ENCODE results near the gene TPRG1. TPM values are rescaled to one million over a fixed set of nuclear protein-coding genes. Genes with fewer than 3 reads are reported as not detected.

Gene TPRG1
- total and polyA plus RNA-seq, 2 donors (not counting 1 experiment from before 2014, with no cell fraction given) = 0.21 to 0.39 TPM

DNA sequence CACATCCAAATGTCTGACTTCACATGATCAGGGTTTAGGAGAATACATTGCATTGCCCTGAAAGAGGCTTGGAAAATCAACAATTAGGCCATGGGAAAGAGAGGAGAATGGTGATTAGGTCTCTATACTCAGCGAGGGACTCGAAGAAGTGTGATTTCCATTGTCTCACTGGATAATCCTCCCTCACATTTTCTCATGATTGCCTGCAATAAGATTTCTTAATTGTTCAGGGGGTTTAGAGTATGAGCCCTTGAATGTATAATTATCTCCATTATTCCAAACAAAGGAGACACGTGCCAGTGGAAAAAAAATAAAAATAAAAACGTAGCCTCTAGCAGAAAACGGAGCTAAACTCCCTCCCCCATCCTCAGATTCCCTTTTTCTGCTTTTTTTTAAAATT is 173.2 kb downstream of the TPRG1 start:
- H3K4me3 Mint-ChIP-seq = no peak overlapping the region
- ChIA-PET POLR2A (no interaction called here), CTCF (no interaction called here)
- Histone ChIP-seq H3K9me3 (ENCODE audit: control extremely low read depth in 1 of 3, control insufficient read depth in 2 of 3, insufficient read depth in 1 of 3, low read length in 2 of 3) (no peaks in the 10 kb centered on the region), H3K4me3 (ENCODE audit: control extremely low read depth in 1 of 5, extremely low read depth in 1 of 5, insufficient read depth in 1 of 5, low read depth in 2 of 5, low read length in 4 of 5) (no peak overlapping the region), H3K27ac (ENCODE audit: low read length in 2 of 2) (no peak overlapping the region), H2AFZ (ENCODE audit: insufficient read depth, low read depth, low read length, poor library complexity, severe bottlenecking) (no peak overlapping the region), H3K36me3 (replicated peaks in 1 of 2; ENCODE audit: control extremely low read depth in 1 of 2, control insufficient read depth in 1 of 2, extremely low read depth in 1 of 2, insufficient read depth in 2 of 2, low read length in 1 of 2) (no peaks in the 10 kb centered on the region), H3K4me1 (ENCODE audit: control insufficient read depth in 2 of 2, insufficient read depth in 2 of 2, low read length in 2 of 2) (no peaks in the 10 kb centered on the region), H3K4me2 (replicated peaks; ENCODE audit: low read depth, low read length, poor library complexity, severe bottlenecking) (no peak overlapping the region), H3K9ac (ENCODE audit: low read length) (no peak overlapping the region), H3K27me3 (replicated peaks in 1 of 4; ENCODE audit: control extremely low read depth in 1 of 4, control insufficient read depth in 3 of 4, insufficient read depth in 4 of 4, low read length in 3 of 4) (no peaks in the 10 kb centered on the region), H4K20me1 (ENCODE audit: control insufficient read depth, insufficient read depth, low read length, poor library complexity, severe bottlenecking) (no peaks in the 10 kb centered on the region), H3K79me2 (ENCODE audit: control insufficient read depth, insufficient read depth, low read length) (no peaks in the 10 kb centered on the region)
- H3K9me3 Mint-ChIP-seq (ENCODE audit: insufficient read depth) = no peaks in the 10 kb centered on the region
- no peak for DNase-seq
- no peak for TF ChIP-seq EZH2 (IDR thresholded peaks at IDR 0.05; ENCODE audit: borderline replicate concordance, insufficient read depth, low read depth, low read length, poor library complexity, severe bottlenecking)
- TF ChIP-seq CTCF (IDR thresholded peaks at IDR 0.05) = no peak
- H3K4me1 Mint-ChIP-seq = no peaks in the 10 kb centered on the region
- WGBS (ENCODE audit: insufficient coverage) = no CpG with 5 or more reads among the region's 5 CpGs
- peaks cover 5% of the 10 kb centered on the region for H3K27me3 Mint-ChIP-seq
- intact Hi-C loops (cut with micrococcal nuclease) = no loop called here
- no peak overlapping the region for H3K27ac Mint-ChIP-seq
- no peak for ATAC-seq (ENCODE audit: low read depth)

DNA sequence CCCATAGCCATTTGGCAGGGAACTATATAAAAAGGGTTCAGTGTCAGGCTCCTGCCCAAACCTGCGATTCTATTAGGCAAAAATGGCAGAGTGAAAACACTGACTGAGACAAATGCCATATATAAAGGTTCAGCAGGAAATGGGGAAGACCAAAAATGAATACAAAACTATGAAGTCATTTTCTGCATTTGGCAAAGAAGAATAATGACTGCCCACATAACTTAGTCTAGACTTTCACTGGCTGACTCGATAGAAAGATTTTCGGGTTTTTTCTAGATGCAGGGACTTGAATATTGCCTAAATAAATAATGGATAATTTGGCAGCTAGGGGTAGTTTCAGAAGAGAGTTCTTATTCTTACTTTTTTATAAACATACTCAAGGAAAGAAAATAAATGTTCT is 178.0 kb downstream of the TPRG1 start:
- intact Hi-C loops (cut with micrococcal nuclease) = no loop called here
- Mint-ChIP-seq H3K4me1 (no peaks in the 10 kb centered on the region), H3K9me3 (ENCODE audit: insufficient read depth) (no peaks in the 10 kb centered on the region), H3K4me3 (no peak overlapping the region), H3K27me3 (no peaks in the 10 kb centered on the region), H3K27ac (no peak overlapping the region)
- no peak for TF ChIP-seq EZH2 (IDR thresholded peaks at IDR 0.05; ENCODE audit: borderline replicate concordance, insufficient read depth, low read depth, low read length, poor library complexity, severe bottlenecking)
- no peak for TF ChIP-seq CTCF (IDR thresholded peaks at IDR 0.05)
- no peaks in the 10 kb centered on the region for H3K36me3 ChIP-seq (replicated peaks in 1 of 2; ENCODE audit: control extremely low read depth in 1 of 2, control insufficient read depth in 1 of 2, extremely low read depth in 1 of 2, insufficient read depth in 2 of 2, low read length in 1 of 2)
- H2AFZ ChIP-seq (ENCODE audit: insufficient read depth, low read depth, low read length, poor library complexity, severe bottlenecking) = no peak overlapping the region
- H3K27ac ChIP-seq (ENCODE audit: low read length in 2 of 2) = no peak overlapping the region
- CTCF ChIA-PET = no interaction called here
- H3K4me3 ChIP-seq (ENCODE audit: control extremely low read depth in 1 of 5, extremely low read depth in 1 of 5, insufficient read depth in 1 of 5, low read depth in 2 of 5, low read length in 4 of 5) = no peak overlapping the region
- H3K4me1 ChIP-seq (ENCODE audit: control insufficient read depth in 2 of 2, insufficient read depth in 2 of 2, low read length in 2 of 2) = no peaks in the 10 kb centered on the region
- 83% methylated on average over 1 of the region's 3 CpGs for WGBS (ENCODE audit: insufficient coverage)
- POLR2A ChIA-PET = no interaction called here
- no peaks in the 10 kb centered on the region for H3K9me3 ChIP-seq (ENCODE audit: control extremely low read depth in 1 of 3, control insufficient read depth in 2 of 3, insufficient read depth in 1 of 3, low read length in 2 of 3)
- no peaks in the 10 kb centered on the region for H3K27me3 ChIP-seq (replicated peaks in 1 of 4; ENCODE audit: control extremely low read depth in 1 of 4, control insufficient read depth in 3 of 4, insufficient read depth in 4 of 4, low read length in 3 of 4)
- no peak for DNase-seq
- no peak overlapping the region for H3K9ac ChIP-seq (ENCODE audit: low read length)
- no peaks in the 10 kb centered on the region for H4K20me1 ChIP-seq (ENCODE audit: control insufficient read depth, insufficient read depth, low read length, poor library complexity, severe bottlenecking)
- no peak overlapping the region for H3K4me2 ChIP-seq (replicated peaks; ENCODE audit: low read depth, low read length, poor library complexity, severe bottlenecking)
- no peak for ATAC-seq (ENCODE audit: low read depth)
- H3K79me2 ChIP-seq (ENCODE audit: control insufficient read depth, insufficient read depth, low read length) = no peaks in the 10 kb centered on the region

All from B cell (primary cell).